K562 (cell line): ENCODE results near the gene GNAL. TPM values are rescaled to one million over a fixed set of nuclear protein-coding genes. Genes with fewer than 3 reads are reported as not detected.

Source experiments
- microRNA-seq: library from miRNA; unstranded; fragments of <30 nt; microRNA quantifications from one replicate; pipeline ENCODE4, GENCODE V29; 2018; ENCODE audit warnings: borderline microRNAs expressed
- polyA plus RNA-seq, 8 experiments: library from polyadenylated mRNA; depleted of rRNA in 4 of 8; stranded (reverse) in 5 of 8; unstranded in 3 of 8; fragments of >200 nt; fragmentation: Nextera tagmentation in 2 of 8; fragmentation: Illumina TruSeq in 1 of 8; extraction: Ambion mirVana in 2 of 8; extraction: Trizol in 1 of 8; gene quantifications; 2 replicates each; pipeline versions ENCODE4 v1.2.1 to v1.2.3, GENCODE V29; 2011 to 2014; ENCODE audit warnings: inconsistent platforms in 1 of 8, missing spikeins in 1 of 8
- total RNA-seq, 7 experiments: library from RNA; depleted of rRNA in 6 of 7; stranded (reverse); fragments of >200 nt in 6 of 7; fragmentation: Illumina TruSeq in 2 of 7; extraction: Trizol in 2 of 7; gene quantifications; 2 replicates each; pipeline versions ENCODE4 v1.2.1 to v1.2.3, GENCODE V29; 2011 to 2021; ENCODE audit warnings: low replicate concordance in 1 of 7

The GNAL gene
- total and polyA plus RNA-seq, 9 of the 15 experiments (the other 6 are each of a cell fraction or from before 2014, with no cell fraction given): under 0.01 to 0.10 (median 0.01) TPM; not detected in 5

Small RNA genes within 50 kb of the gene (microRNA-seq; reads per million reads assigned to microRNA genes)
- not detected for gene MIR7153

Other genes with a start within 250 kb of the GNAL start
- not detected in 2 replicates for gene SLC35G4, start 79.7 kb upstream of the GNAL start, total RNA-seq (2014; rRNA removed)
- not detected in 2 replicates for gene SLC35G4, start 79.7 kb upstream of the GNAL start, total RNA-seq (2014; rRNA removed; fragmentation: Illumina TruSeq; extraction: Trizol)
- not detected in 2 replicates for gene SLC35G4, start 79.7 kb upstream of the GNAL start, total RNA-seq (2015; rRNA removed; fragmentation: Illumina TruSeq; extraction: Trizol)
- gene SLC35G4, start 79.7 kb upstream of the GNAL start, total RNA-seq (2021): not detected in 2 replicates
- gene SLC35G4, start 79.7 kb upstream of the GNAL start, polyA plus RNA-seq (2011; rRNA removed): not detected in 2 replicates
- not detected in 2 replicates for gene SLC35G4, start 79.7 kb upstream of the GNAL start, polyA plus RNA-seq (2014; fragmentation: Illumina TruSeq; extraction: Trizol)
- gene SLC35G4, start 79.7 kb upstream of the GNAL start, polyA plus RNA-seq (2014; fragmentation: Nextera tagmentation; extraction: Ambion mirVana): not detected
- not detected in 2 replicates for gene SLC35G4, start 79.7 kb upstream of the GNAL start, polyA plus RNA-seq (2014; rRNA removed)
- gene CHMP1B, start 162.1 kb downstream of the GNAL start, total RNA-seq (2014; rRNA removed): 22.3 and 22.9 TPM in 2 replicates
- gene CHMP1B, start 162.1 kb downstream of the GNAL start, total RNA-seq (2014; rRNA removed; fragmentation: Illumina TruSeq; extraction: Trizol): 18.7 and 21.7 TPM in 2 replicates
- 15.6 and 17.6 TPM in 2 replicates for gene CHMP1B, start 162.1 kb downstream of the GNAL start, total RNA-seq (2015; rRNA removed; fragmentation: Illumina TruSeq; extraction: Trizol)
- gene CHMP1B, start 162.1 kb downstream of the GNAL start, total RNA-seq (2021): 17.1 and 21.3 TPM in 2 replicates
- 17.7 and 19.0 TPM in 2 replicates for gene CHMP1B, start 162.1 kb downstream of the GNAL start, polyA plus RNA-seq (2011; rRNA removed)
- 20.3 and 22.6 TPM in 2 replicates for gene CHMP1B, start 162.1 kb downstream of the GNAL start, polyA plus RNA-seq (2014; fragmentation: Illumina TruSeq; extraction: Trizol)
- 10 to 100 TPM; 12.3 to 14.5 TPM for gene CHMP1B, start 162.1 kb downstream of the GNAL start, polyA plus RNA-seq (2014; fragmentation: Nextera tagmentation; extraction: Ambion mirVana)
- gene CHMP1B, start 162.1 kb downstream of the GNAL start, polyA plus RNA-seq (2014; rRNA removed): 27.9 and 29.9 TPM in 2 replicates
- 11.2 and 12.8 TPM in 2 replicates for gene MPPE1, start 219.1 kb downstream of the GNAL start, total RNA-seq (2014; rRNA removed)
- 12.8 and 14.7 TPM in 2 replicates for gene MPPE1, start 219.1 kb downstream of the GNAL start, total RNA-seq (2014; rRNA removed; fragmentation: Illumina TruSeq; extraction: Trizol)
- 10.7 and 11.7 TPM in 2 replicates for gene MPPE1, start 219.1 kb downstream of the GNAL start, total RNA-seq (2015; rRNA removed; fragmentation: Illumina TruSeq; extraction: Trizol)
- gene MPPE1, start 219.1 kb downstream of the GNAL start, total RNA-seq (2021): 14.2 and 17.4 TPM in 2 replicates
- gene MPPE1, start 219.1 kb downstream of the GNAL start, polyA plus RNA-seq (2011; rRNA removed): 18.2 and 19.2 TPM in 2 replicates
- 11.0 and 12.8 TPM in 2 replicates for gene MPPE1, start 219.1 kb downstream of the GNAL start, polyA plus RNA-seq (2014; fragmentation: Illumina TruSeq; extraction: Trizol)
- gene MPPE1, start 219.1 kb downstream of the GNAL start, polyA plus RNA-seq (2014; fragmentation: Nextera tagmentation; extraction: Ambion mirVana): 10 to 100 TPM; 13.3 to 13.4 TPM
- 12.8 and 19.5 TPM in 2 replicates for gene MPPE1, start 219.1 kb downstream of the GNAL start, polyA plus RNA-seq (2014; rRNA removed)